ACC112 (cell line): ENCODE measurements around the gene GASK1A.

Experiments
- H2AFZ ChIP-seq: fragments of 200-600 bp; sonication (generic); one replicate; pipeline ENCODE4 v1.6.0; 2017; ENCODE audit warnings: antibody characterized with exemption, low read length; ENCODE audit not compliant: unreplicated experiment
- H3K27ac ChIP-seq: fragments of 200-600 bp; sonication (generic); 2 replicates; pipeline ENCODE4 v1.5.1; 2014; ENCODE audit warnings: low read depth, mild to moderate bottlenecking, antibody characterized with exemption, low read length, moderate library complexity
- H3K27me3 ChIP-seq: fragments of 200-600 bp; sonication (generic); 2 replicates; pipeline ENCODE4 v1.6.1; 2014; ENCODE audit warnings: mild to moderate bottlenecking, antibody characterized with exemption, low read length, moderate library complexity, mixed read lengths; ENCODE audit not compliant: insufficient read depth
- H3K36me3 ChIP-seq: fragments of 200-600 bp; sonication (generic); 2 replicates; pipeline ENCODE4 v1.6.1; 2016; ENCODE audit warnings: mild to moderate bottlenecking, antibody characterized with exemption, low read length, moderate library complexity, mixed read lengths; ENCODE audit not compliant: insufficient read depth
- H3K4me1 ChIP-seq: fragments of 200-600 bp; sonication (generic); one replicate; pipeline ENCODE4 v1.6.1; 2016; ENCODE audit warnings: low read length, mixed read lengths; ENCODE audit not compliant: insufficient read depth, unreplicated experiment, control insufficient read depth
- H3K4me3 ChIP-seq: fragments of 200-600 bp; sonication (generic); 2 replicates; pipeline ENCODE4 v1.5.1; 2014; ENCODE audit warnings: mild to moderate bottlenecking, low read depth, low read length
- H3K79me2 ChIP-seq: fragments of 200-600 bp; sonication (generic); one replicate; pipeline ENCODE4 v1.6.0; 2016; ENCODE audit warnings: low read length; ENCODE audit not compliant: control insufficient read depth, unreplicated experiment, insufficient read depth

GASK1A gene

DNA sequence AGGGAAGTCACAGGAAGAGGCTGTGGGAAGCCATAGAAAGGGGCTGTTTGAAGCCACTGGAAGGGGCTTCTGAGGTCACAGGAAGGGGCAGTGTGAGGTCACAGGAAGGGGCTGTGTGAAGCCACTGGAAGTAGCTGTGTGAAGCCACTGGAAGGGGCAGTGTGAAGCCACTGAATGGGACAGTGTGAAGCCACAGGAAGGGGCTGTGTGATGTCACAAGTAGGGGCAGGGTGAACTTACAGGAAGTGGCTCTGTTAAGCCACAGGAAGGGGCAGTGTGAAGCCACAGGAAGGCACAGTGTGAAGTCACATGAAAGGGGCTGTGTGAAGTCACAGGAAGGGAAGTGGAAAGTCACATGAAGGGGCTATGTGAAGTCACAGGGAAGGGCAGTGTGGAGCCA, 33.1 kb downstream of the GASK1A start:
- Histone ChIP-seq H2AFZ (no peak overlapping the region), H3K4me1 (no peaks in the 10 kb centered on the region), H3K27me3 (peaks cover 24% of the 10 kb centered on the region), H3K79me2 (no peaks in the 10 kb centered on the region), H3K27ac (no peak overlapping the region), H3K36me3 (no peaks in the 10 kb centered on the region), H3K4me3 (no peak overlapping the region)

DNA sequence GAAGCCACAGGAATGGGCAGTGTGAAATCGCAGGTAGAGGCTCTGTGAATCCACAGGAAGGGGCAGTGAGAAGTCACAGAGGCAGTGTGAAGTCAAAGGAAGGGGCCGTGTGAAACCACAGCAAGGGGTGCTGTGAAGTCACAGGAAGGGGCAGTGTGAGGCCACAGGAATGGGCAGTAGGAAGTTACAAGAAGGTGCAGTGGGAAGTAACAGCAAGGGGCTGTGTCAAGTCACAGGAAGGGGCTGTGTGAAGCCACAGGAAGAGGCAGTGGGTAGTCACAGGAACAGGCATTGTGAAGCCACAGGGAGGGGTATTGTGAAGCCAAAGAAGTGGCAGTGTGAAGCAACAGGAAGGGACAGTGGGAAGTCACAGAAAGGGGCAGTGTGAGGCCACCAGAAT, 34.1 kb downstream of the GASK1A start:
- Histone ChIP-seq H3K4me3 (no peak overlapping the region), H3K4me1 (no peaks in the 10 kb centered on the region), H3K27me3 (peaks cover 14% of the 10 kb centered on the region), H2AFZ (no peak overlapping the region), H3K36me3 (no peaks in the 10 kb centered on the region), H3K27ac (no peak overlapping the region), H3K79me2 (no peaks in the 10 kb centered on the region)

DNA sequence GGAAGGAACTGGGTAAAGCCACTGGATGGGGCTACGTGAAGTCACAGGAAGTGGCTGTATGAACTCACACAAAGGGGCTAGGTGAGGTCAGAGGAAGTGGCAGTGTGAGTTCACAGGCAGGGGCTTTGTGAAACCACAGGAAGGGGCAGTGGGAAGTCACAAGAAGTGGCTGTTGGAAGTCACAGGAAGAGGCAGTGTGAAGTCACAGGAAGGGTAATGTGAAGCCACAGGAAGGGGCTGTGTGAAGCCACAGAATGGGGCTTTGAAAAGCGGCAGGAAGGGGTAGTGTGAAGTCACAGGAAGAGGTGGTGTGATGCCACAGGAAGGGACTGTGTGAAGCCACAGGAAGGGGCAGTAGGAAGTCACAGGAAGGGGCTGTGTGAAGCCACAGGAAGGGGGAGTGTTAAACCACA, 34.6 kb downstream of the GASK1A start:
- H3K36me3 ChIP-seq = no peaks in the 10 kb centered on the region
- no peaks in the 10 kb centered on the region for H3K79me2 ChIP-seq
- H3K27ac ChIP-seq = no peak overlapping the region
- no peaks in the 10 kb centered on the region for H3K4me1 ChIP-seq
- H2AFZ ChIP-seq = no peak overlapping the region
- H3K4me3 ChIP-seq = no peak overlapping the region
- H3K27me3 ChIP-seq = peaks cover 9% of the 10 kb centered on the region

DNA sequence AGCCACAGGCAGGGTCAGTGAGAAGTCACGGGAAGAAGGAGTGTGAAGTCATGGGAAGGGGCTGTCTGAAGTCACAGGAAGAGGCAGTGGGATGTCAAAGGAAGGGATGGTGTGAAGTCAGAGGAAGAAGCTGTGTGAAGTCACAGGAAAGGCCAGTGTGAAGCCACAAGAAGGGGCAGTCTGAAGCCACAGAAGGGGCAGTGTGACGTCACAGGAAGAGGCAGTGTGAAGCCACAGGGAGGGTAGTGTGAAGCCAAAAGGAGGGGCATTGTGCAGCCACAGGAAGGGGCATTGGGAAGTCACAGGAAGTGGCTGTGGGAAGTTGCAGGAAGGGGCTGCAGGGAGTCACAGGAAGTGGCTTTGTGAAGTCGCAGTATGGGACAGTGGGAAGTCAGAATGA, 35.1 kb downstream of the GASK1A start:
- peaks cover 5% of the 10 kb centered on the region; the same call in 1 of the 2 replicates for H3K27me3 ChIP-seq
- no peaks in the 10 kb centered on the region for H3K4me1 ChIP-seq
- no peaks in the 10 kb centered on the region for H3K36me3 ChIP-seq
- no peak overlapping the region for H3K27ac ChIP-seq
- no peaks in the 10 kb centered on the region for H3K79me2 ChIP-seq
- no peak overlapping the region for H3K4me3 ChIP-seq
- H2AFZ ChIP-seq = no peak overlapping the region

- Histone ChIP-seq H3K4me1 (no peaks in the 10 kb centered on the region), H3K36me3 (no peaks in the 10 kb centered on the region), H3K27ac (no peak overlapping the region), H3K27me3 (no peaks in the 10 kb centered on the region), H3K4me3 (no peak overlapping the region), H3K79me2 (no peaks in the 10 kb centered on the region), H2AFZ (no peak overlapping the region)
These were observed 35.8 kb downstream of the GASK1A start for GRCh38 chr3:43014956-43015355.

DNA sequence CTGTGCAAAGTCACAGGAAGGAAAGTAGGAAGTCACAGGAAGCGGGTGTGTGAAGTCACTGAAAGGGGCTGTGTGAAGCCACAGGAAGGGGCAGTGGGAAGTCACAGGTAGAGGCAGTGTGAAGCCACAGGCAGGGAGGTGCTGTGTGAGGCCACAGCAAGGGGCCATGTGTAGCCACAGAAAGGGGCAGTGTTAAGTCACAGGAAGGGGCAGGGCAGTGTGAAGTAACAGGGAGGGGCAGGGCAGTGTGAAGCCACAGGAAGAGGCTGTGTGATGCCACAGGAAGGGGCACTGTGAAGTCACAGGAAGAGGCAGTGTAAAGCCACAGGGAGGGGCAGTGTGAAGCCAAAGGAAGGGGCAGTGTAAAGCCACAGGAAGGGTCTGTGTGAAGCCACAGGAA, 36.5 kb downstream of the GASK1A start:
- Histone ChIP-seq H3K27ac (no peak overlapping the region), H2AFZ (no peak overlapping the region), H3K4me3 (no peak overlapping the region)

DNA sequence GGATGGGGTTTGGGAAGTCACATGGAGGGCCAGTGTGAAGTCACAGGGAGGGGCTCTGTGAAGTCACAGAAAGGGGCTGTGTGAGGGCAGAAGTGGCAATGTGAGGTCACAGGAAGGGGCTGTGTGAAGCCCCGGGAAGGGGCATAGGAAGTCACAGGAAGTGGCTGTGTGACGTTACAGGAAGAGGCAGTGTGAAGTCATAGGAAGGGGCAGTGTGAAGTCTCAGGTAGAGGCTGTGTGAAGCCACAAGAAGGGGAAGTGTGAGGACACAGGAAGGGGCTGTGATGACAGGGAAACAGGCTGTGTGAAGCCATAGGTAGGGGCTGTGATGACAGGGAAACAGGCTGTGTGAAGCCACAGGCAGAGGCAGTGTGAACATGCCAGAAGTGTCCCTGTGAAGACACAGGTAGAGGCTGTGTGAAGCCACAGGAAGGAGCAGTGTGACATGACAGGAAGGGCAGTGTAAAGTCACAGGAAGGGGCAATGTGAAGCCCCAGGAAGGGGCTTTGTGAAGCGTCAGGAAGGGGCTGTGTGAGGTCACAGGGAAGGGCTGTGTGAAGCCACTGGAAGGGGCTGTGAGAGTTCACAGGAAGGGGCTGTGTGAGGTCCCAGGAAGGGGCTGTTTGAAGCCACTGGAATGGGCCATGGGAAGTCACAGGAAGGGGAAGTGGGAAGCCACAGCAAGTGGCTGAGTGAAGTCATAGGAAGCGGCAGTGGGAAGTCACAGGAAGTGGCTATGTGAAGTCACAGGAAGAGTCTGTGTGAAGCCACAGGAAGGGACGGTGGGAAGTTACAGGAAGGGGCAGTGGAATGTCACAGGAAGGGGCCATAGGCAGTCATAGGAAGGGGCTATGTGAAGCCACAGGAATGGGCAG, 37.1 kb downstream of the GASK1A start:
- Histone ChIP-seq H2AFZ (no peak overlapping the region), H3K79me2 (no peaks in the 10 kb centered on the region), H3K27me3 (peaks cover 8% of the 10 kb centered on the region), H3K36me3 (no peaks in the 10 kb centered on the region), H3K27ac (no peak overlapping the region), H3K4me1 (no peaks in the 10 kb centered on the region), H3K4me3 (no peak overlapping the region)

More for the DNA sequence above, 36.5 kb downstream of the GASK1A start:
- H3K27me3 ChIP-seq = peaks cover 2% of the 10 kb centered on the region; the same call in 1 of the 2 replicates
- H3K36me3 ChIP-seq = no peaks in the 10 kb centered on the region
- no peaks in the 10 kb centered on the region for H3K4me1 ChIP-seq
- no peaks in the 10 kb centered on the region for H3K79me2 ChIP-seq

GRCh38 chr3:43017004-43017403, 37.9 kb downstream of the GASK1A start:
- H3K79me2 ChIP-seq = no peaks in the 10 kb centered on the region
- no peak overlapping the region for H3K27ac ChIP-seq
- peaks cover 16% of the 10 kb centered on the region for H3K27me3 ChIP-seq
- no peak overlapping the region for H2AFZ ChIP-seq
- H3K4me3 ChIP-seq = no peak overlapping the region
- H3K36me3 ChIP-seq = no peaks in the 10 kb centered on the region
- no peaks in the 10 kb centered on the region for H3K4me1 ChIP-seq

- no peak overlapping the region for H2AFZ ChIP-seq
- no peaks in the 10 kb centered on the region for H3K36me3 ChIP-seq
- peaks cover 22% of the 10 kb centered on the region for H3K27me3 ChIP-seq
- no peak overlapping the region for H3K27ac ChIP-seq
- H3K4me1 ChIP-seq = no peaks in the 10 kb centered on the region
- H3K4me3 ChIP-seq = no peak overlapping the region
- no peaks in the 10 kb centered on the region for H3K79me2 ChIP-seq
These were observed 38.6 kb downstream of the GASK1A start for GRCh38 chr3:43017593-43018195.

- H3K4me1 ChIP-seq = no peaks in the 10 kb centered on the region
- H3K79me2 ChIP-seq = no peaks in the 10 kb centered on the region
- H3K27ac ChIP-seq = no peak overlapping the region
- no peak overlapping the region for H3K4me3 ChIP-seq
- H3K36me3 ChIP-seq = no peaks in the 10 kb centered on the region
- H3K27me3 ChIP-seq = peaks cover 28% of the 10 kb centered on the region
- no peak overlapping the region for H2AFZ ChIP-seq
These were observed 39.1 kb downstream of the GASK1A start for GRCh38 chr3:43018246-43018645.
